SK-N-MC (cell line): ENCODE measurements around the gene CNPY1.

ENCODE experiments used
- DNase-seq: peaks from one replicate; pipeline ENCODE4 v3.0.0-alpha.2; 2011; ENCODE audit warnings: low read depth, low spot score
- H3K27ac ChIP-seq: fragments of 200-600 bp; sonication (generic); 2 replicates; pipeline ENCODE4 v1.5.1; 2016; ENCODE audit warnings: mixed run types
- H3K36me3 ChIP-seq: fragments of 200-600 bp; sonication (generic); 2 replicates; pipeline ENCODE4 v1.6.1; 2017; ENCODE audit warnings: antibody characterized with exemption, low read length, mixed read lengths; ENCODE audit not compliant: insufficient read depth
- H3K4me3 ChIP-seq: fragments of 200-600 bp; sonication (generic); 2 replicates; pipeline ENCODE4 v1.5.1; 2016
- H3K9ac ChIP-seq: fragments of 200-600 bp; sonication (generic); 2 replicates; pipeline ENCODE4 v1.8.0; 2017; ENCODE audit warnings: mixed run types, mixed read lengths; ENCODE audit not compliant: insufficient read length
- H3K9me3 ChIP-seq: fragments of 200-600 bp; sonication (generic); 2 replicates; pipeline ENCODE4 v1.6.1; 2017; ENCODE audit warnings: low read depth, mild to moderate bottlenecking, antibody characterized with exemption, low read length, moderate library complexity, mixed read lengths
- EZH2 ChIP-seq: fragments of 200-600 bp; sonication (generic); IDR thresholded peaks from one replicate; pipeline ENCODE4 v1.6.1; 2017; ENCODE audit warnings: antibody characterized with exemption
- FOXP2 ChIP-seq: optimal IDR thresholded peaks from 2 replicates; pipeline ENCODE3; 2011; ENCODE audit warnings: mild to moderate bottlenecking, moderate library complexity; ENCODE audit not compliant: insufficient read depth; ENCODE audit errors: extremely low read length, control extremely low read depth
- POLR2AphosphoS5 ChIP-seq: IDR thresholded peaks from 2 replicates; pipeline ENCODE4 v1.6.1; 2012; ENCODE audit warnings: mild to moderate bottlenecking, low read depth, low read length, borderline replicate concordance

Gene CNPY1

GRCh38 chr7:155543011-155543876, 3.1 kb downstream of the CNPY1 start:
- Histone ChIP-seq H3K27ac (no peak overlapping the region), H3K9ac (no peak overlapping the region), H3K9me3 (no peaks in the 10 kb centered on the region), H3K36me3 (no peaks in the 10 kb centered on the region), H3K4me3 (no peak overlapping the region)
- no peak for DNase-seq
- TF ChIP-seq EZH2 (no peak), FOXP2 (no peak), POLR2AphosphoS5 (no peak)

- no peak for DNase-seq
- H3K9ac ChIP-seq = no peak overlapping the region
- H3K4me3 ChIP-seq = no peak overlapping the region
- H3K27ac ChIP-seq = no peak overlapping the region
- H3K36me3 ChIP-seq = no peaks in the 10 kb centered on the region
- TF ChIP-seq EZH2 (no peak), FOXP2 (no peak), POLR2AphosphoS5 (no peak)
- no peaks in the 10 kb centered on the region for H3K9me3 ChIP-seq
Measured at GRCh38 chr7:155541986-155542675, 4.2 kb downstream of the CNPY1 start.

- no peak for DNase-seq
- no peak overlapping the region for H3K9ac ChIP-seq
- H3K27ac ChIP-seq = no peak overlapping the region
- H3K9me3 ChIP-seq = no peaks in the 10 kb centered on the region
- no peak overlapping the region for H3K4me3 ChIP-seq
- TF ChIP-seq EZH2 = no peak
- no peak for TF ChIP-seq POLR2AphosphoS5
- TF ChIP-seq FOXP2 = no peak
- H3K36me3 ChIP-seq = no peaks in the 10 kb centered on the region
Measured at GRCh38 chr7:155540553-155540952, 5.8 kb downstream of the CNPY1 start.

GRCh38 chr7:155538293-155538692, 8.1 kb downstream of the CNPY1 start:
- TF ChIP-seq POLR2AphosphoS5 = no peak
- TF ChIP-seq EZH2 = no peak
- no peak for DNase-seq
- Histone ChIP-seq H3K27ac (no peak overlapping the region), H3K36me3 (no peaks in the 10 kb centered on the region), H3K9ac (no peak overlapping the region), H3K4me3 (no peak overlapping the region), H3K9me3 (no peaks in the 10 kb centered on the region)

- H3K4me3 ChIP-seq = no peak overlapping the region
- H3K27ac ChIP-seq = no peak overlapping the region
- no peaks in the 10 kb centered on the region for H3K9me3 ChIP-seq
- H3K36me3 ChIP-seq = no peaks in the 10 kb centered on the region
- no peak overlapping the region for H3K9ac ChIP-seq
- DNase-seq = no peak
- no peak for TF ChIP-seq EZH2
- no peak for TF ChIP-seq POLR2AphosphoS5
- no peak for TF ChIP-seq FOXP2
Measured at GRCh38 chr7:155536451-155536850, 9.9 kb downstream of the CNPY1 start.

GRCh38 chr7:155534691-155535090, 11.7 kb downstream of the CNPY1 start:
- TF ChIP-seq FOXP2 = no peak
- no peak for TF ChIP-seq EZH2
- TF ChIP-seq POLR2AphosphoS5 = no peak
- no peak for DNase-seq
- H3K9ac ChIP-seq = no peak overlapping the region

GRCh38 chr7:155533827-155534690, 12.3 kb downstream of the CNPY1 start:
- Histone ChIP-seq H3K27ac (no peak overlapping the region), H3K36me3 (no peaks in the 10 kb centered on the region), H3K4me3 (peak overlapping the region; percentile 70), H3K9ac (no peak overlapping the region), H3K9me3 (no peaks in the 10 kb centered on the region)
- TF ChIP-seq EZH2 = no peak
- no peak for TF ChIP-seq POLR2AphosphoS5
- no peak for TF ChIP-seq FOXP2
- DNase-seq = no peak

More at GRCh38 chr7:155534691-155535090, 11.7 kb downstream of the CNPY1 start:
- Histone ChIP-seq H3K27ac (no peak overlapping the region), H3K36me3 (no peaks in the 10 kb centered on the region), H3K4me3 (no peak overlapping the region), H3K9me3 (no peaks in the 10 kb centered on the region)

GRCh38 chr7:155533120-155533826, 13.1 kb downstream of the CNPY1 start:
- Histone ChIP-seq H3K27ac (no peak overlapping the region), H3K9ac (no peak overlapping the region), H3K36me3 (no peaks in the 10 kb centered on the region), H3K4me3 (peak overlapping the region; percentile 70), H3K9me3 (no peaks in the 10 kb centered on the region)
- no peak for DNase-seq
- TF ChIP-seq FOXP2 (no peak), EZH2 (peak; percentile 72), POLR2AphosphoS5 (no peak)
